Osteocyte (in vitro differentiated cells): ENCODE results near the gene PTPN14. TPM values are rescaled to one million over a fixed set of nuclear protein-coding genes. Genes with fewer than 3 reads are reported as not detected.
A peak's percentile ranks its signal among the peaks of the same experiment; 100 is the strongest.

ENCODE experiments used
- DNase-seq: peaks from one replicate; pipeline ENCODE4 v3.0.0; 2021; ENCODE audit warnings: mixed read lengths; ENCODE audit not compliant: unreplicated experiment; ENCODE audit errors: extremely low spot score
- H3K27ac Mint-ChIP-seq: one replicate; pipeline ENCODE4 v1.8.0; 2021; ENCODE audit warnings: mild to moderate bottlenecking, mixed read lengths; ENCODE audit not compliant: unreplicated experiment
- H3K27me3 Mint-ChIP-seq: one replicate; pipeline ENCODE4 v1.8.0; 2021; ENCODE audit warnings: mixed read lengths; ENCODE audit not compliant: unreplicated experiment
- H3K36me3 Mint-ChIP-seq: one replicate; pipeline ENCODE4 v1.8.0; 2021; ENCODE audit warnings: mixed read lengths; ENCODE audit not compliant: unreplicated experiment
- H3K4me1 Mint-ChIP-seq: one replicate; pipeline ENCODE4 v1.8.0; 2021; ENCODE audit warnings: mixed read lengths; ENCODE audit not compliant: unreplicated experiment
- H3K4me3 Mint-ChIP-seq: one replicate; pipeline ENCODE4 v1.8.0; 2021; ENCODE audit warnings: mild to moderate bottlenecking, moderate library complexity, mixed read lengths; ENCODE audit not compliant: unreplicated experiment
- H3K9me3 Mint-ChIP-seq: one replicate; pipeline ENCODE4 v1.8.0; 2021; ENCODE audit warnings: mixed read lengths; ENCODE audit not compliant: unreplicated experiment
- CTCF ChIP-seq: fragments of 200-600 bp; sonication (generic); IDR thresholded peaks from 2 replicates; pipeline ENCODE4 v1.5.0; 2021; ENCODE audit warnings: antibody characterized with exemption, mild to moderate bottlenecking, moderate library complexity
- total RNA-seq: library from RNA; stranded (reverse); gene quantifications from 2 replicates; pipeline ENCODE4 v1.2.1, GENCODE V29; 2021

The PTPN14 gene
- total RNA-seq, 1 donor from 2014 or later: 140 TPM

GRCh38 chr1:214435867-214436266, 115.5 kb downstream of the PTPN14 start:
- no peak overlapping the region for H3K27ac Mint-ChIP-seq
- H3K27me3 Mint-ChIP-seq: no peaks in the 10 kb centered on the region
- H3K36me3 Mint-ChIP-seq: peaks cover 7% of the 10 kb centered on the region

GRCh38 chr1:214432245-214432644, 119.2 kb downstream of the PTPN14 start:
- peaks cover 5% of the 10 kb centered on the region for H3K36me3 Mint-ChIP-seq
- no peaks in the 10 kb centered on the region for H3K27me3 Mint-ChIP-seq
- peaks cover 47% of the 10 kb centered on the region for H3K4me1 Mint-ChIP-seq
- H3K27ac Mint-ChIP-seq: peak overlapping the region; percentile 38
- H3K9me3 Mint-ChIP-seq: no peaks in the 10 kb centered on the region
- DNase-seq: no peak
- no peak for TF ChIP-seq CTCF
- H3K4me3 Mint-ChIP-seq: no peak overlapping the region

More at GRCh38 chr1:214435867-214436266, 115.5 kb downstream of the PTPN14 start:
- no peak for DNase-seq
- H3K9me3 Mint-ChIP-seq: no peaks in the 10 kb centered on the region
- no peak overlapping the region for H3K4me3 Mint-ChIP-seq
- no peak for TF ChIP-seq CTCF
- peaks cover 45% of the 10 kb centered on the region for H3K4me1 Mint-ChIP-seq

GRCh38 chr1:214429951-214430770, 121.2 kb downstream of the PTPN14 start:
- H3K27me3 Mint-ChIP-seq: no peaks in the 10 kb centered on the region
- DNase-seq: no peak
- H3K4me1 Mint-ChIP-seq: peaks cover 58% of the 10 kb centered on the region
- H3K9me3 Mint-ChIP-seq: no peaks in the 10 kb centered on the region
- no peak overlapping the region for H3K4me3 Mint-ChIP-seq
- peaks cover 8% of the 10 kb centered on the region for H3K36me3 Mint-ChIP-seq
- H3K27ac Mint-ChIP-seq: peak overlapping the region; percentile 83
- no peak for TF ChIP-seq CTCF

GRCh38 chr1:214427871-214428277, 123.5 kb downstream of the PTPN14 start:
- no peak for DNase-seq
- peak overlapping the region; percentile 91 for H3K27ac Mint-ChIP-seq
- no peak for TF ChIP-seq CTCF
- peaks cover 72% of the 10 kb centered on the region for H3K4me1 Mint-ChIP-seq
- no peaks in the 10 kb centered on the region for H3K9me3 Mint-ChIP-seq
- no peaks in the 10 kb centered on the region for H3K27me3 Mint-ChIP-seq
- H3K4me3 Mint-ChIP-seq: peak overlapping the region; percentile 3
- H3K36me3 Mint-ChIP-seq: peaks cover 11% of the 10 kb centered on the region

GRCh38 chr1:214426426-214426812, 125.0 kb downstream of the PTPN14 start:
- TF ChIP-seq CTCF: no peak
- H3K27ac Mint-ChIP-seq: peak overlapping the region; percentile 91
- H3K4me3 Mint-ChIP-seq: no peak overlapping the region
- H3K4me1 Mint-ChIP-seq: peaks cover 81% of the 10 kb centered on the region
- no peaks in the 10 kb centered on the region for H3K27me3 Mint-ChIP-seq
- no peak for DNase-seq
- peaks cover 11% of the 10 kb centered on the region for H3K36me3 Mint-ChIP-seq
- no peaks in the 10 kb centered on the region for H3K9me3 Mint-ChIP-seq
